Measurements from ENCODE around the gene DDX49. TPM values are rescaled to one million over a fixed set of nuclear protein-coding genes. Genes with fewer than 3 reads are reported as not detected.

DDX49 gene
- total RNA-seq, 1 experiment from 2014 or later, result 47.9 TPM

DNA sequence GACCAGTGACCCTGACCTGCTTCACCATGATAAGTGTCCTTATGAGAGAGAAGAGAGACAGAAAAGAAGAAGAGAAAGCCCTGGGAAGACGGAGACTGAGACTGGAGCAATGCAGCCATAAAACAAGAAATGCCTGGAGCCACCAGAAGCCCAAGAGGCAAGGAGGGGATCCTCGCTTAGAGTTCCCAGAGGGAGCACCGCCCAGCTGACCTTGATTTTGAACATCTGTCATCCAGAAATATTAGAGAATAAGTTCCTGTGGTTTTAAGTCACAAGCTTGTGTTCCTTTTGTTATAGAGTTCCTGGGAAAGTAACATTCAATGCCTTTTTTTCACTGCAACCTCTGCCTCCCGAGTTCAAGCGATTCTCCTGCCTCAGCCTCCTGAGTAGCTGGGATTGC is 43.8 kb upstream of the DDX49 start:
- Mint-ChIP-seq H3K4me3 (no peak overlapping the region), H3K36me3 (peaks cover 25% of the 10 kb centered on the region)

DNA sequence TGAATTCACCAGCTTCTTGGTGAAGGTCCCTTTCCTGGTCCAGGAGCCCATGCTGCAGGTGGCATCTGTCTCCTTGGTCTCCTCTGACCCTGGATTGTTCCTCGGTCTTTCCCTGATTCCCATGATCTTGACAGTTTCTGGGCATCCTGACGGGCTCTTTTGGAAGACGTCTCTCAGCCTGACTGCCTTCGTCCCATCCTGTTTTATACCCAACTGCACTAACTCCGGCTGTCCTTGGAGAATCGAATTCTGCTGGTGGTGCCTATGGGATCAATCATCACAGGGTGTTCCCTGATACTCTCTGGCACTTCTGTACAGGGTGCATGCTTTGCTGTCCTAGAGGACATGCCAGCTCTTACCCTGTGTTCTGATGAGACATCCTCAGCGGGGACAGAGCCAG is 42.6 kb upstream of the DDX49 start:
- Mint-ChIP-seq H3K36me3 (peaks cover 32% of the 10 kb centered on the region), H3K27ac (no peak overlapping the region), H3K4me1 (no peaks in the 10 kb centered on the region), H3K4me3 (no peak overlapping the region), H3K27me3 (ENCODE audit: low read depth) (peaks cover 12% of the 10 kb centered on the region), H3K9me3 (peaks cover 5% of the 10 kb centered on the region)
- no peak for DNase-seq (ENCODE audit: low spot score)
- no peak for ATAC-seq
- ChIA-PET CTCF (interaction anchor here (4.0 kb wide), 1 partner anchor 10 kb away, joined by 14 read pairs; no protein-coding TSS in a partner anchor), POLR2A (no interaction called here)
- no peak for TF ChIP-seq NR3C1 (CRISPR knock-in tag; conservative IDR thresholded peaks at IDR 0.05; ENCODE audit: low read depth)

More for the DNA sequence above, 43.8 kb upstream of the DDX49 start:
- CTCF ChIA-PET, result interaction anchor here (0.6 to 4.0 kb wide), 3 partner anchors 9 to 100 kb away, joined by 3 to 14 read pairs (median 3); no protein-coding TSS in a partner anchor
- peaks cover 5% of the 10 kb centered on the region for H3K9me3 Mint-ChIP-seq
- H3K27me3 Mint-ChIP-seq (ENCODE audit: low read depth), result peaks cover 23% of the 10 kb centered on the region
- ATAC-seq, result no peak
- POLR2A ChIA-PET, result no interaction called here
- no peak overlapping the region for H3K27ac Mint-ChIP-seq
- H3K4me1 Mint-ChIP-seq, result peaks cover 8% of the 10 kb centered on the region
- TF ChIP-seq ETV6 (CRISPR knock-in tag; IDR thresholded peaks at IDR 0.05), result no peak
- no peak for TF ChIP-seq CBFB (CRISPR knock-in tag; IDR thresholded peaks at IDR 0.05; ENCODE audit: low read depth)
- TF ChIP-seq RORB (CRISPR knock-in tag; IDR thresholded peaks at IDR 0.05), result no peak
- TF ChIP-seq, protein P1, sequence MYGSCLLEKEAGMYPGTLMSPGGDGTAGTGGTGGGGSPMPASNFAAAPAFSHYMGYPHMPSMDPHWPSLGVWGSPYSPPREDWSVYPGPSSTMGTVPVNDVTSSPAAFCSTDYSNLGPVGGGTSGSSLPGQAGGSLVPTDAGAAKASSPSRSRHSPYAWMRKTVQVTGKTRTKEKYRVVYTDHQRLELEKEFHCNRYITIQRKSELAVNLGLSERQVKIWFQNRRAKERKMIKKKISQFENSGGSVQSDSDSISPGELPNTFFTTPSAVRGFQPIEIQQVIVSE (CRISPR knock-in tag; IDR thresholded peaks at IDR 0.05; ENCODE audit: borderline replicate concordance), result no peak
- no peak for TF ChIP-seq MXD4 (CRISPR knock-in tag; IDR thresholded peaks at IDR 0.05; ENCODE audit: borderline replicate concordance)
- no peak for TF ChIP-seq PRRX2 (CRISPR knock-in tag; IDR thresholded peaks at IDR 0.05)
- no peak for TF ChIP-seq FOXJ3 (CRISPR knock-in tag; IDR thresholded peaks at IDR 0.05; ENCODE audit: borderline replicate concordance)
- DNase-seq (ENCODE audit: low spot score), result no peak

DNA sequence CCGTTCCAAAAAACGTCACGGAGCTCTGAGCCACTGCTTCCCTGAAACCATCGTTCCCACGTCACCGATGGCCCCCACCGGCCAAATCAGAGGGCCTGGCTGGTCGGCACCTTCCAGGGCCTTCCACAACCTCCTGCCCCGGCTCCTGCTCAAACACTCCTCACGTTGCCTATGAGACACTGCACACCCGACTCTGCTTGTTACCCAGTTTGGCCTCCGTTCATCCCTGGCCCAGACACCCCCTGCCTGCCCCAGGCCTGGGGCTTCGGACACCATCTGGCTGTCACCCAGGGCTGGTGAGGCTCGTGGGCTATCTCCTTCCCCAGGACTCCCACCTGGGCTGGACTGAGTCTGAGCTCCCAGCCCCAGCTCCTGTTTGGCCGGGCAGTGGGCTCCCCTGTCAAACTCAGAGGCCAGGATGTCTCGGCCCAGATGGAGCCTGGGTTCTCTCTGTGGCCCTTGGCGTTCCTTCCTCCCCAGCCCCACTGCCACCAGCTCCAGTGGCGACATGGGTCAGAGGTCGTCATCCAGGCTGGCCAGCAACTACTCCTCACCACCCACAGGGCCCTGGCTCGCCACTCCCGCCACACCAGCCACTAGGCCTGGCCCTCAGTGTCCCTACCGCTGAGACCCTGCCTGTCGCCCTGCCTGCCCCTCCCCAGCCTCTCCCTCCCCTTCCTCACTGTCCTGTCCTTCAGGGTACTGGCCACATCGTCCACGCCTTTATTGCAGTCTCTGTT is 41.3 kb upstream of the DDX49 start:
- H3K9me3 Mint-ChIP-seq, result peaks cover 5% of the 10 kb centered on the region
- POLR2A ChIA-PET, result no interaction called here
- CTCF ChIA-PET, result interaction anchor here (0.6 to 4.0 kb wide), 3 partner anchors 11 to 307 kb away, joined by 3 to 14 read pairs (median 5); no protein-coding TSS in a partner anchor
- DNase-seq (ENCODE audit: low spot score) (no peak), ATAC-seq (no peak)
- TF ChIP-seq, protein P2, sequence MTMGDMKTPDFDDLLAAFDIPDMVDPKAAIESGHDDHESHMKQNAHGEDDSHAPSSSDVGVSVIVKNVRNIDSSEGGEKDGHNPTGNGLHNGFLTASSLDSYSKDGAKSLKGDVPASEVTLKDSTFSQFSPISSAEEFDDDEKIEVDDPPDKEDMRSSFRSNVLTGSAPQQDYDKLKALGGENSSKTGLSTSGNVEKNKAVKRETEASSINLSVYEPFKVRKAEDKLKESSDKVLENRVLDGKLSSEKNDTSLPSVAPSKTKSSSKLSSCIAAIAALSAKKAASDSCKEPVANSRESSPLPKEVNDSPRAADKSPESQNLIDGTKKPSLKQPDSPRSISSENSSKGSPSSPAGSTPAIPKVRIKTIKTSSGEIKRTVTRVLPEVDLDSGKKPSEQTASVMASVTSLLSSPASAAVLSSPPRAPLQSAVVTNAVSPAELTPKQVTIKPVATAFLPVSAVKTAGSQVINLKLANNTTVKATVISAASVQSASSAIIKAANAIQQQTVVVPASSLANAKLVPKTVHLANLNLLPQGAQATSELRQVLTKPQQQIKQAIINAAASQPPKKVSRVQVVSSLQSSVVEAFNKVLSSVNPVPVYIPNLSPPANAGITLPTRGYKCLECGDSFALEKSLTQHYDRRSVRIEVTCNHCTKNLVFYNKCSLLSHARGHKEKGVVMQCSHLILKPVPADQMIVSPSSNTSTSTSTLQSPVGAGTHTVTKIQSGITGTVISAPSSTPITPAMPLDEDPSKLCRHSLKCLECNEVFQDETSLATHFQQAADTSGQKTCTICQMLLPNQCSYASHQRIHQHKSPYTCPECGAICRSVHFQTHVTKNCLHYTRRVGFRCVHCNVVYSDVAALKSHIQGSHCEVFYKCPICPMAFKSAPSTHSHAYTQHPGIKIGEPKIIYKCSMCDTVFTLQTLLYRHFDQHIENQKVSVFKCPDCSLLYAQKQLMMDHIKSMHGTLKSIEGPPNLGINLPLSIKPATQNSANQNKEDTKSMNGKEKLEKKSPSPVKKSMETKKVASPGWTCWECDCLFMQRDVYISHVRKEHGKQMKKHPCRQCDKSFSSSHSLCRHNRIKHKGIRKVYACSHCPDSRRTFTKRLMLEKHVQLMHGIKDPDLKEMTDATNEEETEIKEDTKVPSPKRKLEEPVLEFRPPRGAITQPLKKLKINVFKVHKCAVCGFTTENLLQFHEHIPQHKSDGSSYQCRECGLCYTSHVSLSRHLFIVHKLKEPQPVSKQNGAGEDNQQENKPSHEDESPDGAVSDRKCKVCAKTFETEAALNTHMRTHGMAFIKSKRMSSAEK (CRISPR knock-in tag; IDR thresholded peaks at IDR 0.05; ENCODE audit: borderline replicate concordance), result no peak
- no peak for TF ChIP-seq SOX15 (CRISPR knock-in tag; IDR thresholded peaks at IDR 0.05)
- TF ChIP-seq OVOL2 (CRISPR knock-in tag; IDR thresholded peaks at IDR 0.05; ENCODE audit: borderline replicate concordance), result no peak
- TF ChIP-seq CREB1 (CRISPR knock-in tag; IDR thresholded peaks at IDR 0.05), result no peak
- TF ChIP-seq, protein P3, sequence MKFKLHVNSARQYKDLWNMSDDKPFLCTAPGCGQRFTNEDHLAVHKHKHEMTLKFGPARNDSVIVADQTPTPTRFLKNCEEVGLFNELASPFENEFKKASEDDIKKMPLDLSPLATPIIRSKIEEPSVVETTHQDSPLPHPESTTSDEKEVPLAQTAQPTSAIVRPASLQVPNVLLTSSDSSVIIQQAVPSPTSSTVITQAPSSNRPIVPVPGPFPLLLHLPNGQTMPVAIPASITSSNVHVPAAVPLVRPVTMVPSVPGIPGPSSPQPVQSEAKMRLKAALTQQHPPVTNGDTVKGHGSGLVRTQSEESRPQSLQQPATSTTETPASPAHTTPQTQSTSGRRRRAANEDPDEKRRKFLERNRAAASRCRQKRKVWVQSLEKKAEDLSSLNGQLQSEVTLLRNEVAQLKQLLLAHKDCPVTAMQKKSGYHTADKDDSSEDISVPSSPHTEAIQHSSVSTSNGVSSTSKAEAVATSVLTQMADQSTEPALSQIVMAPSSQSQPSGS (CRISPR knock-in tag; IDR thresholded peaks at IDR 0.05; ENCODE audit: borderline replicate concordance, low read depth), result no peak
- no peak overlapping the region for H3K4me3 Mint-ChIP-seq
- H3K27ac Mint-ChIP-seq, result no peak overlapping the region
- H3K27me3 Mint-ChIP-seq (ENCODE audit: low read depth), result peaks cover 4% of the 10 kb centered on the region
- peaks cover 36% of the 10 kb centered on the region for H3K36me3 Mint-ChIP-seq
- H3K4me1 Mint-ChIP-seq, result no peaks in the 10 kb centered on the region

All from WTC11 (cell line).